ENCODE measurements around the gene RIPOR1.

Gene RIPOR1

DNA sequence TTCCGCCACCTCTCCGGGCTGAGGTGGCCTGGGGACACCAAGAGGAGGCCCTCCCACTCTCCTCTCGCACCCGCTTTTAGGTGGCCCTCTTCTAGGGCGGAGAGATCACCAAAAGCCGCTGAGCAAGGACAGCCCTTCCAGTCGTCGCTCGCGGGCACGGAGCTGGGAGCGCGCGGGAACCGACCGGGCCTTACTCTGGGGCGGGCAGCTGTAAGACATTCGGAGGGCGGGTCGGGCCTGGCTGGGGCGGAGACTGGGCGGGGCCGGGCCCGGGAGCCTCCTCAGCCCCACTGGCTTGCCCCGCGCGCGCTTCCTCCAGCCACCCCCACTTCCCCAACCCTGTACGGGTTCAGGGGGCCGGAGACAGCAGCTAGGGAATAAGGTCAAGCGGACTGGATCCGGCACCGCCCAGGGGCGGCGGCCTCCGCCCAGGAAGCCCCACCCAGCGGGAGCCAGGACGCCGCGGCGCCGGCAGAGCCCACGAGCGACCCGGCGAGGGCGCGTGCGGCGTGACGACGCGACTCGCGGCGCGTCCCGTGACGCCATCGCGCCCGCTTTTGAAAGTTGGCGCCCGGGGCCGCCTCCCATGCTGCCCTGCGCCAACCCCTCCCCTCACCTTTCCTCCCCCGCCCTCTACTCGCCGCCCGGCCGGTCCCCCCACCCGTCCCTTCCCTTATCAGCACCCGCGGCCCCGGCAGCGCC lies 33.3 kb downstream of the RIPOR1 start:
- DNase-seq: peak; percentile 98

DNA sequence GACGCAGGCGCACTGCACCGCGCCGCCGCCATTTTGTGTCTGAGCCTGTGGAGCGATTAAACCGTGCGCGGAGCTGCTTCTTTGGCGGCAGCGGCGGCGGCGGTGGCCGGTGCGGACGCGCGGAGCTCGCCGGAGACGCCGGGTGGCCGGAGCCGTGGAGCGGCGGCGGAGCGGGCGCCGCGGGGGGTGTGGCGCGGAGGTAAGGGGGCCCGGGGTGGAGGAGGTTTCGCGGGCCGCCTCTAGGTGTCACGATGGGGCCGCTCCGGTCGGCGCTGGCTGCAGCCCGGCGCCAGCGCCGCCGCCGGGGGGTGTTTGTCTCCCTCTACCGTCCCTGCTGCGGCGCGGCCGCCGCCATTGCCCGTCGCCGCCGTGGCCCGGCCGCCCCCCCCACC lies 33.9 kb downstream of the RIPOR1 start, which contains the start of gene CTCF:
TSS of gene CTCF (plus strand) at position 1 of the 392 bp plus-strand sequence. CDS start 48,307 bp downstream, outside the sequence.
- peak; percentile 88 for DNase-seq

DNA sequence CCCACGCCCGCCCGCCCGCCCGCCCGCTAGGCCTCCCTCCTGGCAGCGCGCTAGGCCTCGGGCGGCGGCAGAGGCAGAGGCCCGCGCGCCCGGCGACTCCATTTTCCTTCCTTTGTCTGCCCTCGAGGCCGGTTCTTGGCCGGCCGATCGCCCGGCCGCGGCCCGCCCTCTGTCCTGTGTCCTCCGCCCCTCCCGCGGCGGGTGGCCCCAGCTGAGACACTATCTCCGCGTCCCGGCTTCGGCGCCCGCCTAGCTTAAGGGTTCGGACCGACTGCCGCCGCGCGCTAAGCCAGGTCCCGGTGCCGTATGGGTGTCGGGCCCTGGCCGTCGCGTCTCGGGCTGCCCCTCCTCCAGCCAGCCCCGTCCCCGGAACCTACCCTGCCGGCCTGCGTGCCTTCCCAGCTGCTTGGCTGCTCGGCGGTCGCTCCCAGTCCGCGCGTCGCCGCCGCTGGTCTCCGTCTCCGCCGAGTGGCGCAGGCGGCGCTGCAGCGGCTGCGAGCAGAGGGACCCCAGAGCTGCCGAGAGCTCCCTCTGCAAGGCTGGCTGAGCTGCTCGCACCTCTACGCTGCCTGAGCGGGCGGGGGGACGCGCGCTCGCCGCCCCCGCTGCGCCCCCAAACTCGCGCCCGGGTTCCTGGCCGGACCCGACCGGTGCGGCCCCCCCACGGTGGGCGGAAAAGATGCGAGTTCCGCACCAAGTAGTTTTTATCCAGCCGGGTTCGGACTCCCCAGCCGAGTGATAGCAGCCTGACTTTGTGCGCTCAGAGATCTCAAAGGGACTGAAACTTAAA lies 34.5 kb downstream of the RIPOR1 start:
- DNase-seq: peak; percentile 66

DNA sequence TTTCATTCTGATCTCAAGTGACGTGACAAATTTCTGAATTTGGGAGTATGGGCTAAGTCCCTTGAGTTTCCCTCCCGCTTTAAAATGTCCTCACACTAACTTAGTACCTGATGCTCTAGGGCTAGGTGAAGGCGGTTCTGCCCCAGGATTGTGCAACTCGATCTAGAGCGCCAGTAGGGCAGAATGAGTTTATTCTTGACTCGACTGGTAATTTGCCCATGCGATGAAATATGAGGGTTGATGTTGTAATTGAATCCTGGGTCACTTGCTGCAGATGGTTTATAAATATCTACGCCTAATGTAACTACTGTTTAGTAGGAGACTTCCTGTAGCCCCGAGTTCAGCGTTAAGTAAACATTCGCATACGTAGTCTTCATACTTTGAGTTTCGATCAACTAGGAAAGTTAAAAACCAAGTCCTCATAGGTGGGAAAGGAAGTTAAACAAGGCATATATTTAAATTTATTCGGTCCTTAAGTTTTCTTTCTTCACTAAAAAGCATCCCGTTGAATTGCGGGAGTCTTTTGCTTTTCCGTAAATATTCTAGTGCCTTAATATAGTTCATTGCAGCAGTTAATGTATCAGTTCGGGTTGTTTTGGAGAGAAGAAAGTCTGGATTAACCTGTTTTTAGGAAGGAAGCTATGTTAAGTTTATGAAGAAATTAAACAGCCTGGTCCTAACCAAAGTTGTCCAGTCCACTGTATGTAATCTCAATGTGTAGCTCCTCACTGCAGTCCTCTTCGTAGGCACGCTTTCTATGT lies 35.3 kb downstream of the RIPOR1 start:
- peak; percentile 56 for DNase-seq

DNA sequence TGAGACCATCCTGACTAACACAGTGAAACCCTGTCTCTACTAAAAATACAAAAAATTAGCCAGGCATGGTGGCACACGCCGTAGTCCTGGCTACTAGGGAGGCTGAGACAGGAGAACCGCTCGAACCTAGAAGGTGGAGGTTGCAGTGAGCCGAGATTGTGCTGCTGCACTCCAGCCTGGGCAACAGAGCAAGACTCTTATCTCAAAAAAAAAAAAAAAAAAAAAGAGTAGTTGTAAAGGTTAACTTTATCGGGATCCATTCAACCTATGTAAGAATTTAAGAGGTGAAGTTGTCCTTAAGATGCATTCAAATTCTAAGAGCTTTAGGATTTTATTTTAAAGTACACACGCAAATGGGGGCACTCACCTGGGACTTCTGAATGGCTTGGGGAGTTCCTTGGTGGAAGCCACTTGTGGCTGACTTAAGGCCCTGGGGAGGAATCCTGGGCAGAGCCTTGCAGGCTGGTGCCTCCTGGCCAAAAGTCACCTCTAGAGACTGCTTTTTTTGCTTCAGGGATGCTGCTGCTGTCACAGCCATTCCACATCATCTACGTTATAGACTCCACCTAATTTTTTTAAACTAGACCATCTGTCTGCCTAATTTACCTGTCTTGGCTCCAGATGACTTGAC lies 37.0 kb downstream of the RIPOR1 start:
- no peak for DNase-seq

DNA sequence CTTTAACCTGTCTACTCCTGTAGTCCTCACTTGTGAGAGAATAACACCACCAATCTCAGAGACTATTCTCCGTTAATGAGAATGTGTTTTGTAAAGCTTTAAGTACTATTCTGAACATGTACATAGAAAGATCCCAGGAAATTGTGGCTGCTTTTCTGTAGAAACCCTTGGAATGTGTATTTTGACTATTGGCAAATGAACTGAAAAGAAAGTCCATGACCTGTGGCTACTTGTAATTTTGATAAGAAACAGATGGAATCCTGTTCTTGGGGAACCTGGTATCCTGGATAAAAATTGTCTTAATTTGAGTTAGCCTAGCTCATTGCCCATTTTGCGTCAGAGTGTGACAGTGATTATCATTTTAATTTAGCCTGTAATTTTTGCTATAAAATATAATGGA lies 42.8 kb downstream of the RIPOR1 start:
- no peak for DNase-seq

DNA sequence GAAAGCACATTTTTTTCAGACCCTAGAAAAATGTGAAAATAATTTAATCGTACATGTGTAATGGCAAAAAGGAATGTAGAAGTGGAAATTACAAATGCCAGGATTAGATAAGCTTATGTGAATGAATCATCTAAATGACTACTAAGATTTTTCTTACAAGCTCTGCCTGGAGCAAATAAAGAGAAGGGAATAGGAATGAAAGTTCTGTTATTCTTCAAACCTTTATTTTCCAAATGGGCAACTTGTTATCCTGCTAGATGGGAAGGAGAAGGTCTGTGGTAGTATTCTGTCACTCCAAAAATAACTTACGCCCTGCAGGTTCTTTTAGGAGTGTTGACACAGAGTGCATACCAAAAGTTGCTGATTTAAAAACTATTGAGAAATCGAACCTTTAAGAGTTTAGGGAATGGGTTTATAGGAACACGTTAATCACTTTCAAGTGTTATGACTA lies 43.4 kb downstream of the RIPOR1 start:
- DNase-seq: no peak

DNA sequence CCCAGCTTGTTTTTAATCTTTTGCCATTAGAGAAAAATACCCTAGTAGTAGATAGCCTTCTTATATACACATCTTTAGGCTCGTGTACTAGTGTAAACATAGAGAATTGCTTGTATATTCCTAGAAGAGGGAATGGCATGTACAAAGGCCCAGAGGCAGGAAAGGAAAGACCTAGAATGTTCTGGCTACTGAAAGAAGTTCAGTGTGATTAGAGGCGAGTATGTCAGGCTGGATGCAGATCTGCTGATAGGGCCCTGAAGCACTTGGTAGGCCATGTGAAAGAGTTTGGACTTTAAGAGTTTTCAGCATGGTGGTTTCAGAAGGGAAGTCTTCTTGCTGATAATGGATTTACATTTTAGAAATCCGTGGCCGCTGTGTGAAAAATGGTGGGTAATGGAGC lies 51.1 kb downstream of the RIPOR1 start:
- DNase-seq: no peak

DNA sequence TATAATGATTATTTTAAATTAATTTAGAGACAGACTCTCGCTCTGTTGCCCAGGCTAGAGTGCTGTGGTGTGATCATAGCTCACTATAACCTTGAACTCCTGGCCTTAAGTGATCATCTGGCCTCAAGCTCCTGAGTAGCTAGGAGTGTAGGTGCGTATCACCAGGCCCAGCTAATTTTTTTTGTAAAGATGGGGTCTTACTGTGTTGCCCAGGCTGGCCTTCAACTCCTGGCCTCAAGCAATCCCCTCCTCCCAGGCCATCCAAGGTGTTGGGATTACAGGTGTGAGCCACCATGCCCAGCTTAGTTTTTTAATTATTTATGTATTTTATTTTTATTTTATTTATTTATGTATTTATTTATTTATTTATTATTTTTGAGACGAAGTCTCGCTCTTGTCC lies 51.6 kb downstream of the RIPOR1 start:
- DNase-seq: no peak

DNA sequence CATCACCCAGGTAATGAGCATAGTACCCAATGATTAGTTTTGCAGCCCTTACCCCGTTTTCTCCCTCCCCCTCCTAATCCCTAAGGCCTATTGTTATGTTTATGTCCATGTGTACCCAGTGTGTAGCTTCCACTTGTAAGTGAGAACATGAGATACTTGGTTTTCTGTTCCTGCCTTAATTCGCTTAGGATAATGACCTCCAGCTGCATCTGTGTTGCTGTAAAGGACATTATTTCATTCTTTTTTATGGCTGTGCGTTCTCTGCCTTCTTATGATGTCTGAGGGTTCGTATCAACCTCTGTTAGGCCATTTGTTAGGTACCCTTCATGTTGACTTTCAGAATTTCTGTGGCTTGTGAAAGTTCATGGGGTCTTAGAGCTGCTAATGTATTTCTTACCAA lies 64.7 kb downstream of the RIPOR1 start:
- DNase-seq: no peak

DNA sequence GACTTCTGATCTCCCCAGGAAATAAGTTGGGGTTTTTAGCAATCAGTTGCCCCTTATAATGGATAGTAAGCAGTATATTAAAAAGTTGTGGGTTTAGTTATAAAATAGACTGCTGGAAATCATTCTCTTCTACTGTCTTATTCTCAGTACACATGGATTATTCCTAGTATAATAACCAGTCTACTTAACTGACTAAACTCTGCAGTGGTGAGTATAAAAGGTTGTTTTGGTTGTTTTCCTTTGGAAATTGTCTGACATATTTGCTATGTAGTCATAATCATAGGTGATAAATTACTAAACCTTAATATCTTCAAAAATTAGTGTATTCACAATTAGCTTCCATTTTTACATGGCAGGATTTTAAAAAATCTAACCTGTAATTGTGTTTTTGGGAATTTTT lies 65.1 kb downstream of the RIPOR1 start:
- DNase-seq: no peak

DNA sequence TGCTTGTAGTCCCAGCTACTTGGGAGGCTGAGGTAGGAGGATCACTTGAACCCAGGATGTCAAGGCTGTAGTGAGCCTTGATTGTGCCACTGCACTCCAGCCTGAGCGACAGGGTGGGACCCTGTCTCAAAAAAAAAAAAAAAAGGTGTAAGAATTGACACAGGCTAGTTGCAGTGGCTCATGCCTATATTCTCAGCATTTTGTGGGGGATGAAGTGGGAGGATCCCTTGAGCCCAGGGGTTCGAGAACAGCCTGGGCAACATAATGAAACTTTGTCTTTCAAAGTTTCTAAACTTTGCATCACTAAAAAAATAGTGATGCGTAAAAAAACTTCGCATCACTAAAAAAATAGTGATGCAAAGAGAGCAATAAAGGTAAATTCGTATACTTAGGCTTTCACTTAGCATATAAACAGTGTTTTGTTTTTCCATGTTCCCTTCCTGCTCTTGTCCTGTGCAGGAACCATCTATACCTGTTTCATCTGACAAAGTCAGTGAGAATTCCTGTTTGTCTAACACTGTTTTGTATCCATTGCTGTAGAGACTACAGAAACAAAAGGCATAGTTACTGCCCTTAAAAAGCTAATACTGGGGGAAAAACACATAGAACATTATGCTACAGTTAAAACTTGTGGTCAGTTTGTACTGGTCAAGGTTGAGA lies 65.8 kb downstream of the RIPOR1 start:
- DNase-seq: no peak

DNA sequence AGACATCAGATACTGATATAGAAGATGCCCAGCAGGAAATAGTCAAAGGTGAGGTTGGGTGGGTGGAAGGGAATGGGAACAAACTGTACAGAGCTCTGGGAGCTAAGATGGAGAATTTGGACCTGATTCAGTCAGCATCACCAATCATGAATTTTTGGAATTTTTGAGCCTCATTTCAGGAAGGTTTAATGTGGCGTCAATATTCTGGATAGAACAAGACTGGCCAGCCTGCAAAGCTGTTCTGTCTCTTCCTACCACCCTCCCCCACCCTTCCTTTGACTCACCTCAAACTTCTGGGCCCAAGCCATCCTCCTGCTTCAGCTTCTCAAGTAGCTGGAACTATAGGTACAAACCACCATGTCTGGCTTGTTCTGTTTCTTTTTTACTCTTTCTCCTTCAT lies 66.3 kb downstream of the RIPOR1 start:
- no peak for DNase-seq
